ENCODE measurements around the gene POTEF. TPM values are rescaled to one million over a fixed set of nuclear protein-coding genes. Genes with fewer than 3 reads are reported as not detected.
"Not testable (repeated sequence)": the region's sequence is repeated elsewhere in the genome, so short reads cannot be mapped to it uniquely, and the experiment has no call there.

POTEF gene
- total RNA-seq, 2 experiments from 2014 or later: not detected

DNA sequence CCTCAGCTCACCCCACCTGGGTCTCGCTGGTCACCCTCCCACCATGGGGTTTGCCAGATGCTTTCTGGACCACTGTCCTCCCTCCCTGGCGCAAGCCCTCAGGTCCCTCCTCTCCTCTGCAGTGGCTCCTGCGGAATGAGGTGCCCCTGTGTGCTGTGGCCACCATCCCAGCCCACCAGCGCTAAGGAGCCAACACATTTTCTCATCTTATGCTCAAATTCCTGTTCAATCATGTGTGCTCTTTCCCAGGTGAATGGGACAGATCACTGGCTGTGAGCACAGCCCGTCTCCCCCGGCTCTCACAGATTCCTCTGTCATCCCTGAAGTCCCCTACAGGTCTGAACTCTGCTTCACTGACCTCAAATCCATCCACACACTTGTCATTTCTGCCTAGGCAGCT is 31.1 kb upstream of the POTEF start:
- CTCF ChIA-PET (ENCODE audit: unreplicated experiment): no interaction called here

GRCh38 chr2:130159376-130159775 is 30.4 kb upstream of the POTEF start:
- H3K4me3 ChIP-seq (ENCODE audit: low read depth, low read length, poor library complexity, severe bottlenecking); H4K20me1 ChIP-seq (ENCODE audit: insufficient read depth, low read length); H3K9me2 ChIP-seq (ENCODE audit: insufficient read depth, low read length); H3K27ac ChIP-seq (ENCODE audit: low read depth, low read length, poor library complexity, severe bottlenecking); DNase-seq (ENCODE audit: low spot score); intact Hi-C loops (cut with micrococcal nuclease; ENCODE audit: unreplicated experiment); H3K9me3 ChIP-seq (ENCODE audit: low read length); H3K4me2 ChIP-seq (ENCODE audit: low read length); H3K79me2 ChIP-seq (ENCODE audit: insufficient read depth, low read depth, low read length); H2AFZ ChIP-seq (ENCODE audit: low read length); CTCF ChIA-PET (ENCODE audit: unreplicated experiment); BruUV-seq (replicated peaks): not testable (repeated sequence)
- POLR2A ChIA-PET: interaction anchor here (0.6 kb wide), 1 partner anchor 10 kb away, joined by 3 read pairs; no protein-coding TSS in a partner anchor
- Histone ChIP-seq H3K36me3 (ENCODE audit: insufficient read depth, low read length) (peaks cover 41% of the 10 kb centered on the region), H3K4me1 (ENCODE audit: insufficient read depth, low read length, poor library complexity, severe bottlenecking) (peaks cover 15% of the 10 kb centered on the region)

More for the DNA sequence above, 31.1 kb upstream of the POTEF start:
- Histone ChIP-seq H3K27ac (ENCODE audit: low read depth, low read length, poor library complexity, severe bottlenecking) (no peak overlapping the region), H3K79me2 (ENCODE audit: insufficient read depth, low read depth, low read length) (no peaks in the 10 kb centered on the region), H3K9me3 (ENCODE audit: low read length) (no peaks in the 10 kb centered on the region), H3K4me3 (ENCODE audit: low read depth, low read length, poor library complexity, severe bottlenecking) (no peak overlapping the region), H2AFZ (ENCODE audit: low read length) (no peak overlapping the region), H3K4me1 (ENCODE audit: insufficient read depth, low read length, poor library complexity, severe bottlenecking) (peaks cover 15% of the 10 kb centered on the region), H4K20me1 (ENCODE audit: insufficient read depth, low read length) (no peaks in the 10 kb centered on the region), H3K9me2 (ENCODE audit: insufficient read depth, low read length) (no peaks in the 10 kb centered on the region), H3K36me3 (ENCODE audit: insufficient read depth, low read length) (peaks cover 40% of the 10 kb centered on the region), H3K4me2 (ENCODE audit: low read length) (no peak overlapping the region)
- DNase-seq (ENCODE audit: low spot score): no peak
- TF ChIP-seq EZH2phosphoT487 (IDR thresholded peaks at IDR 0.05; ENCODE audit: borderline replicate concordance, low read depth, low read length) (no peak), CTCF (conservative IDR thresholded peaks at IDR 0.05; ENCODE audit: low read length) (no peak)
- intact Hi-C loops (cut with micrococcal nuclease; ENCODE audit: unreplicated experiment): no loop called here
- BruUV-seq (replicated peaks): no TSS peak
- POLR2A ChIA-PET: no interaction called here

GRCh38 chr2:130158631-130159030 is 29.6 kb upstream of the POTEF start:
- no peak overlapping the region for H3K4me2 ChIP-seq (ENCODE audit: low read length)
- no TSS peak for BruUV-seq (replicated peaks)
- peaks cover 15% of the 10 kb centered on the region for H3K4me1 ChIP-seq (ENCODE audit: insufficient read depth, low read length, poor library complexity, severe bottlenecking)
- peaks cover 34% of the 10 kb centered on the region for H3K36me3 ChIP-seq (ENCODE audit: insufficient read depth, low read length)
- ChIA-PET POLR2A (interaction anchor here (0.6 to 0.7 kb wide), 2 partner anchors 9 to 256 kb away, joined by 3 read pairs; no protein-coding TSS in a partner anchor), CTCF (ENCODE audit: unreplicated experiment) (no interaction called here)
- H3K9me2 ChIP-seq (ENCODE audit: insufficient read depth, low read length): no peaks in the 10 kb centered on the region
- no peaks in the 10 kb centered on the region for H3K79me2 ChIP-seq (ENCODE audit: insufficient read depth, low read depth, low read length)
- no peak overlapping the region for H3K4me3 ChIP-seq (ENCODE audit: low read depth, low read length, poor library complexity, severe bottlenecking)
- intact Hi-C loops (cut with micrococcal nuclease; ENCODE audit: unreplicated experiment): no loop called here
- TF ChIP-seq EZH2phosphoT487 (IDR thresholded peaks at IDR 0.05; ENCODE audit: borderline replicate concordance, low read depth, low read length) (no peak), CTCF (conservative IDR thresholded peaks at IDR 0.05; ENCODE audit: low read length) (no peak)
- no peak overlapping the region for H2AFZ ChIP-seq (ENCODE audit: low read length)
- no peak for DNase-seq (ENCODE audit: low spot score)
- H3K9me3 ChIP-seq (ENCODE audit: low read length): no peaks in the 10 kb centered on the region
- peak overlapping the region; percentile 35 for H3K27ac ChIP-seq (ENCODE audit: low read depth, low read length, poor library complexity, severe bottlenecking)
- no peaks in the 10 kb centered on the region for H4K20me1 ChIP-seq (ENCODE audit: insufficient read depth, low read length)

DNA sequence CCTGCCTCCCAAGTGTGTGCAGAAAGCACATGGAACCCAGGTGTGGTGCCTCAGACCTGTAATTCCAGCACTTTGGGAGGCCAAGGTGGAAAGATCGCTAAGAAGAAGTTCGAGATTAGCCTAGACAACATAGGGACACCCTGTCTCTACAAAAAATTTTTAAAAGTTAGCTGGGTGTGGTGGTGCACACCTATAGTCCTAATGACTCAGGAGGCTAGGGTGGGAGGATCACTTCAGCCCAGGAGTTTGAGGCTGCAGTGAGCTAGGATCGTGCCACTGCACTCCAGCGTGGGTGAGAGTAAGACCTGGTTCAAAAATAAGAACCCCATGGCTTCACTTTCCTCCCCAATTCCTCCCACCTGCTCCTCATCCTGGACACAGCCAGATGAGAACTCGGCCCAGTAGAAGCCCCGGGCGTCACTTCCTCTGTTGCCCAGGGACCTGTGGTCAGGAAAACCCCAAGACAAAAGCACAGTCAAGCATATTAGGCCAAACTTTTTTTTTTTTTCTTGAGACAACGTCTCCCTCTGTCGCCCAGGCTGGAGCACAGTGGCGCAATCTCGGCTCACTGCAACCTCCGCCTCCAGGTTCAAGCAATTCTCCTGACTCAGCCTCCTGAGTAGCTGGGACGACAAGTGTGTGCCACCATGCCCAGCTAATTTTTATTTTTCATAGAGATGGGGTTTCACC is 28.9 kb upstream of the POTEF start:
- H3K4me3 ChIP-seq (ENCODE audit: low read depth, low read length, poor library complexity, severe bottlenecking); CTCF ChIA-PET (ENCODE audit: unreplicated experiment); BruUV-seq (replicated peaks); H3K4me2 ChIP-seq (ENCODE audit: low read length); H2AFZ ChIP-seq (ENCODE audit: low read length); H4K20me1 ChIP-seq (ENCODE audit: insufficient read depth, low read length); H3K9me3 ChIP-seq (ENCODE audit: low read length); H3K79me2 ChIP-seq (ENCODE audit: insufficient read depth, low read depth, low read length); H3K9me2 ChIP-seq (ENCODE audit: insufficient read depth, low read length): not testable (repeated sequence)
- peak; percentile 47 for DNase-seq (ENCODE audit: low spot score)
- peaks cover 34% of the 10 kb centered on the region for H3K36me3 ChIP-seq (ENCODE audit: insufficient read depth, low read length)
- H3K27ac ChIP-seq (ENCODE audit: low read depth, low read length, poor library complexity, severe bottlenecking): peak overlapping the region; percentile 35
- POLR2A ChIA-PET: interaction anchor here (0.7 to 1.0 kb wide), 2 partner anchors 183 to 256 kb away, joined by 3 read pairs; no protein-coding TSS in a partner anchor
- peaks cover 15% of the 10 kb centered on the region for H3K4me1 ChIP-seq (ENCODE audit: insufficient read depth, low read length, poor library complexity, severe bottlenecking)
- intact Hi-C loops (cut with micrococcal nuclease; ENCODE audit: unreplicated experiment): loop anchor here (2.0 kb wide), 1 partner anchor 175 kb away; no protein-coding TSS in a partner anchor

DNA sequence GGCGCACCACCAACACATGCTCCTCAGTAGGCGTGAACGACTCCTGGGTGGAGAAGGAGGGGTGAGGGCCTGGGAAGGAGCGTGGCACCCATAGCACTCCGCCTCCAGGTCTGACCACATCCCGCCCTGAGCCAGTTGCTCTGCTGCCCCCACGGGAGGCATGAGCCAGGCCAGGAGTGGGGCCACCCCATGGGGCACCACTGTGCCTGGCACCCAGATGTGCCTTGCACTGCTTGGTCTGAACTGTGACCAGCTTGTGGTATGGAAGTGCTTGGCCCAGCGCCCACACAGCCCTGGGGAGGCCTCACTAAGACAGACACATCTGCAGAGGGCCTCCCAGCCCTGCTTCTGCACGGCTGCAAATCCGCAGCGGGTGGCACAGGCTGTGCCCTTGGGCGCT is 28.3 kb upstream of the POTEF start:
- H3K9me2 ChIP-seq (ENCODE audit: insufficient read depth, low read length); H3K79me2 ChIP-seq (ENCODE audit: insufficient read depth, low read depth, low read length); H3K9me3 ChIP-seq (ENCODE audit: low read length); H3K4me2 ChIP-seq (ENCODE audit: low read length); BruUV-seq (replicated peaks); CTCF ChIA-PET (ENCODE audit: unreplicated experiment); H4K20me1 ChIP-seq (ENCODE audit: insufficient read depth, low read length); H3K4me3 ChIP-seq (ENCODE audit: low read depth, low read length, poor library complexity, severe bottlenecking); H2AFZ ChIP-seq (ENCODE audit: low read length): not testable (repeated sequence)
- POLR2A ChIA-PET: interaction anchor here (0.6 to 1.0 kb wide), 2 partner anchors 82 to 184 kb away, joined by 3 read pairs; no protein-coding TSS in a partner anchor
- Histone ChIP-seq H3K36me3 (ENCODE audit: insufficient read depth, low read length) (peaks cover 34% of the 10 kb centered on the region), H3K27ac (ENCODE audit: low read depth, low read length, poor library complexity, severe bottlenecking) (peak overlapping the region; percentile 35), H3K4me1 (ENCODE audit: insufficient read depth, low read length, poor library complexity, severe bottlenecking) (peaks cover 15% of the 10 kb centered on the region)
- intact Hi-C loops (cut with micrococcal nuclease; ENCODE audit: unreplicated experiment): loop anchor here (2.0 kb wide), 1 partner anchor 175 kb away; no protein-coding TSS in a partner anchor
- peak; percentile 5 for DNase-seq (ENCODE audit: low spot score)
